K562 (cell line): ENCODE results near the gene MYL6B. TPM values are rescaled to one million over a fixed set of nuclear protein-coding genes. Genes with fewer than 3 reads are reported as not detected.
A peak's percentile ranks its signal among the peaks of the same experiment; 100 is the strongest.

ENCODE experiments used
- ATF3 ChIP-seq, 2 experiments: fragments of 450-650 bp in 1 of 2; sonication (generic) in 1 of 2; formaldehyde crosslinking in 1 of 2; IDR thresholded peaks in 1 of 2; conservative IDR thresholded peaks in 1 of 2; 2 replicates each; pipeline versions ENCODE4 v1.6.1 to v1.8.1; 2016 to 2023; ENCODE audit warnings: mild to moderate bottlenecking in 2 of 2, moderate library complexity in 2 of 2, inconsistent platforms in 1 of 2, missing genetic modification reagents in 1 of 2
- E2F3 ChIP-seq: fragments of 250-450 bp; sonication (Bioruptor Pico); IDR thresholded peaks from 2 replicates; pipeline ENCODE4 v1.4.0; 2020; ENCODE audit warnings: mild to moderate bottlenecking
- EP400 ChIP-seq: fragments of 450-650 bp; IDR thresholded peaks from 2 replicates; pipeline ENCODE4 v1.6.1; 2017; ENCODE audit warnings: antibody characterized with exemption, mild to moderate bottlenecking, moderate library complexity
- GTF2E2 ChIP-seq: fragments of 200-800 bp; sonication (Bioruptor generic); IDR thresholded peaks from 2 replicates; pipeline ENCODE4 v1.6.1; 2016; ENCODE audit warnings: missing genetic modification characterization, missing compliant biosample characterization
- L3MBTL2 ChIP-seq: fragments of 450-650 bp; IDR thresholded peaks from 2 replicates; pipeline ENCODE4 v1.6.1; 2016; ENCODE audit warnings: mild to moderate bottlenecking, moderate library complexity
- MEIS2 ChIP-seq: fragments of 450-650 bp; IDR thresholded peaks from 2 replicates; pipeline ENCODE4 v1.6.1; 2014; ENCODE audit warnings: mild to moderate bottlenecking; ENCODE audit not compliant: partially characterized antibody
- MIER1 ChIP-seq: fragments of 450-650 bp; IDR thresholded peaks from 2 replicates; pipeline ENCODE4 v1.6.1; 2016; ENCODE audit warnings: antibody characterized with exemption, mild to moderate bottlenecking, low read depth
- PHF8 ChIP-seq: fragments of 200-600 bp; sonication (generic); IDR thresholded peaks from 2 replicates; pipeline ENCODE4 v1.6.1; 2012; ENCODE audit warnings: mixed run types, mild to moderate bottlenecking, inconsistent platforms, low read length, moderate library complexity, borderline replicate concordance
- POLR2H ChIP-seq: IDR thresholded peaks from 2 replicates; pipeline ENCODE4 v1.6.1; 2016; ENCODE audit warnings: missing genetic modification characterization, low read depth, mild to moderate bottlenecking, control low read depth, missing compliant biosample characterization, moderate library complexity
- RBBP5 ChIP-seq: fragments of 200-600 bp; sonication (generic); IDR thresholded peaks from 2 replicates; pipeline ENCODE4 v1.6.1; 2012; ENCODE audit warnings: borderline replicate concordance, mild to moderate bottlenecking, low read length, control low read depth, inconsistent platforms; ENCODE audit not compliant: insufficient read depth, poor library complexity, severe bottlenecking
- RFX7 ChIP-seq: fragments of 250-450 bp; sonication (Bioruptor Pico); IDR thresholded peaks from 2 replicates; pipeline ENCODE4 v1.5.1; 2021; ENCODE audit warnings: mild to moderate bottlenecking
- SETDB1 ChIP-seq: IDR thresholded peaks from one replicate; pipeline ENCODE4 v1.6.1; 2012; ENCODE audit warnings: low read length, control low read depth, inconsistent platforms
- TAF1 ChIP-seq: IDR thresholded peaks from 2 replicates; pipeline ENCODE4 v1.6.1; 2011; ENCODE audit warnings: mild to moderate bottlenecking, low read length, moderate library complexity; ENCODE audit not compliant: insufficient read depth, control insufficient read depth, severe bottlenecking; ENCODE audit errors: extremely low read depth
- ZNF586 ChIP-seq: fragments of 450-650 bp; formaldehyde crosslinking; conservative IDR thresholded peaks from 2 replicates; pipeline ENCODE4 v1.4.0; 2020; ENCODE audit warnings: mild to moderate bottlenecking, moderate library complexity
- polyA plus RNA-seq, 8 experiments: library from polyadenylated mRNA; depleted of rRNA in 4 of 8; stranded (reverse) in 5 of 8; unstranded in 3 of 8; fragments of >200 nt; fragmentation: Nextera tagmentation in 2 of 8; fragmentation: Illumina TruSeq in 1 of 8; extraction: Ambion mirVana in 2 of 8; extraction: Trizol in 1 of 8; gene quantifications; 2 replicates each; pipeline versions ENCODE4 v1.2.1 to v1.2.3, GENCODE V29; 2011 to 2014; ENCODE audit warnings: inconsistent platforms in 1 of 8, missing spikeins in 1 of 8
- total RNA-seq, 7 experiments: library from RNA; depleted of rRNA in 6 of 7; stranded (reverse); fragments of >200 nt in 6 of 7; fragmentation: Illumina TruSeq in 2 of 7; extraction: Trizol in 2 of 7; gene quantifications; 2 replicates each; pipeline versions ENCODE4 v1.2.1 to v1.2.3, GENCODE V29; 2011 to 2021; ENCODE audit warnings: low replicate concordance in 1 of 7
- TF ChIP-seq, protein P1 (sequence below): fragments of 200-800 bp; sonication (Bioruptor generic); IDR thresholded peaks from 2 replicates; pipeline ENCODE4 v1.6.1; 2017; ENCODE audit warnings: missing genetic modification characterization, missing compliant biosample characterization
- TF ChIP-seq, protein P2 (sequence below): sonication (generic); formaldehyde crosslinking; IDR thresholded peaks from 2 replicates; pipeline ENCODE4 v1.8.0; 2023; ENCODE audit warnings: mild to moderate bottlenecking, missing genetic modification reagents
- TF ChIP-seq, protein P3 (sequence below): sonication (generic); formaldehyde crosslinking; IDR thresholded peaks from 2 replicates; pipeline ENCODE4 v1.9.0; 2022; ENCODE audit warnings: mild to moderate bottlenecking, missing genetic modification reagents

The MYL6B gene
- total and polyA plus RNA-seq, 9 of the 15 experiments (the other 6 are each of a cell fraction or from before 2014, with no cell fraction given), result 42.8 to 77.3 (median 68.6) TPM

DNA sequence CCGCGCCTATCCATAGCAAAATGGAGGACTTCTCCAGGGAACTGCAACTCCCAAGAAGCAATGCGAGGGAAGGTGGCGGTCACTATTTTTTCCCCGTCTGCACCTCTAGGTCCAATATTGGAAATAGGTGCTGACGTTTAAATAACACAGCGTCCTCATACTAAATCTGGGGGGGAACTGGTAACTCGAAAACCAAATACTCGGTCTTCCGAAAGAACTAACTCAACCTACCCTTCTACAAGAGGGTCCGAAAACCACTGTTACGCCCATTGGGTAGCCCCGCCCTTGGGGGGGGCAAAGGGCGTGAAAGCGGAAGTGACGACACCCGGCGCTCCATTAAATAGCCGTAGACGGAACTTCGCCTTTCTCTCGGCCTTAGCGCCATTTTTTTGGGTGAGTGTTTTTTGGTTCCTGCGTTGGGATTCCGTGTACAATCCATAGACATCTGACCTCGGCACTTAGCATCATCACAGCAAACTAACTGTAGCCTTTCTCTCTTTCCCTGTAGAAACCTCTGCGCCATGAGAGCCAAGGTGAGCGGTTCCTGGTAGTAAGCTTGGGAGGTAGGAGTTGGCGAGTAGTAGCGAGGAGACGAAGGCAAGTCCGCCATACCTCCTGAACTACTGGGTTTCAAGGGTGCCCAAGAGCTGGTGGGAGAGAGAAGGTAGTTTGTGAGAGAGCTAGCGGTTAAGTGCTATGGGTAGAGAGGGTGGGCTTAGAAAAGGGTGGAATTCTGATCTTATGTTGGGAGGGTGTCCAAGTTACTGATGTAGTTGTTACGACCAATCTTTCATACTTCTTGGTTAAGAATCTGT, 35.9 kb upstream of the MYL6B start, which contains the start of gene RPL41 (continued):
- TF ChIP-seq RBBP5 (peak; percentile 98), EP400 (peak; percentile 99), PHF8 (peak; percentile 96), ATF3 (IDR thresholded peaks at IDR 0.05) (peak; percentile 71), ATF3 (CRISPR knock-in tag; conservative IDR thresholded peaks at IDR 0.05) (peak; percentile 90), MIER1 (peak; percentile 75), MEIS2 (peak; percentile 10), POLR2H (tag) (peak; percentile 98), TAF1 (peak; percentile 98), E2F3 (CRISPR knock-in tag) (0 out of 2 replicates have a peak, but pooled peaks have one; percentile 54), GTF2E2 (peak; percentile 98), L3MBTL2 (peak; percentile 82), ZNF586 (CRISPR knock-in tag) (no peak), SETDB1 (no peak), RFX7 (CRISPR knock-in tag) (peak; percentile 61; the same call in 1 of the 2 replicates)
- TF ChIP-seq, protein P1, sequence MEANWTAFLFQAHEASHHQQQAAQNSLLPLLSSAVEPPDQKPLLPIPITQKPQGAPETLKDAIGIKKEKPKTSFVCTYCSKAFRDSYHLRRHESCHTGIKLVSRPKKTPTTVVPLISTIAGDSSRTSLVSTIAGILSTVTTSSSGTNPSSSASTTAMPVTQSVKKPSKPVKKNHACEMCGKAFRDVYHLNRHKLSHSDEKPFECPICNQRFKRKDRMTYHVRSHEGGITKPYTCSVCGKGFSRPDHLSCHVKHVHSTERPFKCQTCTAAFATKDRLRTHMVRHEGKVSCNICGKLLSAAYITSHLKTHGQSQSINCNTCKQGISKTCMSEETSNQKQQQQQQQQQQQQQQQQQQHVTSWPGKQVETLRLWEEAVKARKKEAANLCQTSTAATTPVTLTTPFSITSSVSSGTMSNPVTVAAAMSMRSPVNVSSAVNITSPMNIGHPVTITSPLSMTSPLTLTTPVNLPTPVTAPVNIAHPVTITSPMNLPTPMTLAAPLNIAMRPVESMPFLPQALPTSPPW (CRISPR knock-in tag), result peak; percentile 92
- TF ChIP-seq, protein P2, sequence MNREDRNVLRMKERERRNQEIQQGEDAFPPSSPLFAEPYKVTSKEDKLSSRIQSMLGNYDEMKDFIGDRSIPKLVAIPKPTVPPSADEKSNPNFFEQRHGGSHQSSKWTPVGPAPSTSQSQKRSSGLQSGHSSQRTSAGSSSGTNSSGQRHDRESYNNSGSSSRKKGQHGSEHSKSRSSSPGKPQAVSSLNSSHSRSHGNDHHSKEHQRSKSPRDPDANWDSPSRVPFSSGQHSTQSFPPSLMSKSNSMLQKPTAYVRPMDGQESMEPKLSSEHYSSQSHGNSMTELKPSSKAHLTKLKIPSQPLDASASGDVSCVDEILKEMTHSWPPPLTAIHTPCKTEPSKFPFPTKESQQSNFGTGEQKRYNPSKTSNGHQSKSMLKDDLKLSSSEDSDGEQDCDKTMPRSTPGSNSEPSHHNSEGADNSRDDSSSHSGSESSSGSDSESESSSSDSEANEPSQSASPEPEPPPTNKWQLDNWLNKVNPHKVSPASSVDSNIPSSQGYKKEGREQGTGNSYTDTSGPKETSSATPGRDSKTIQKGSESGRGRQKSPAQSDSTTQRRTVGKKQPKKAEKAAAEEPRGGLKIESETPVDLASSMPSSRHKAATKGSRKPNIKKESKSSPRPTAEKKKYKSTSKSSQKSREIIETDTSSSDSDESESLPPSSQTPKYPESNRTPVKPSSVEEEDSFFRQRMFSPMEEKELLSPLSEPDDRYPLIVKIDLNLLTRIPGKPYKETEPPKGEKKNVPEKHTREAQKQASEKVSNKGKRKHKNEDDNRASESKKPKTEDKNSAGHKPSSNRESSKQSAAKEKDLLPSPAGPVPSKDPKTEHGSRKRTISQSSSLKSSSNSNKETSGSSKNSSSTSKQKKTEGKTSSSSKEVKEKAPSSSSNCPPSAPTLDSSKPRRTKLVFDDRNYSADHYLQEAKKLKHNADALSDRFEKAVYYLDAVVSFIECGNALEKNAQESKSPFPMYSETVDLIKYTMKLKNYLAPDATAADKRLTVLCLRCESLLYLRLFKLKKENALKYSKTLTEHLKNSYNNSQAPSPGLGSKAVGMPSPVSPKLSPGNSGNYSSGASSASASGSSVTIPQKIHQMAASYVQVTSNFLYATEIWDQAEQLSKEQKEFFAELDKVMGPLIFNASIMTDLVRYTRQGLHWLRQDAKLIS, result peak; percentile 95
- TF ChIP-seq, protein P3, sequence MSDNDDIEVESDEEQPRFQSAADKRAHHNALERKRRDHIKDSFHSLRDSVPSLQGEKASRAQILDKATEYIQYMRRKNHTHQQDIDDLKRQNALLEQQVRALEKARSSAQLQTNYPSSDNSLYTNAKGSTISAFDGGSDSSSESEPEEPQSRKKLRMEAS (CRISPR knock-in tag), result peak; percentile 41; the same call in 1 of the 2 replicates
